HEK293 (cell line): ENCODE measurements around the gene MOGAT3.

ENCODE experiments used
- CTCF ChIA-PET: fragments of 350-600 bp; formaldehyde crosslinking; extraction: SDS; loops from one replicate; lab custom pipeline; 2021; ENCODE audit warnings: antibody characterized with exemption; lab: Yijun Ruan, JAX
- POLR2A ChIA-PET: fragments of 300-600 bp; formaldehyde crosslinking; extraction: SDS; loops from one replicate; lab custom pipeline; 2020; ENCODE audit warnings: antibody characterized with exemption, inconsistent platforms; lab: Yijun Ruan, JAX
- H3K27ac ChIP-seq: fragments of 200-500 bp; sonication (Bioruptor generic); 2 replicates; pipeline ENCODE4 v1.5.1; 2014; ENCODE audit warnings: low read depth, low read length, control low read depth, inconsistent platforms; ENCODE audit errors: extremely low read depth
- H3K36me3 ChIP-seq, 2 experiments: fragments of 200-500 bp in 1 of 2; sonication (Bioruptor generic) in 1 of 2; 1 replicate in 1 of 2; 2 replicates in 1 of 2; pipeline ENCODE4 v1.5.1; 2014 to 2017; ENCODE audit warnings: inconsistent platforms in 2 of 2, low read length in 2 of 2; ENCODE audit not compliant: control insufficient read depth in 2 of 2, insufficient read depth in 1 of 2
- H3K4me1 ChIP-seq: fragments of 200-500 bp; sonication (Bioruptor generic); 2 replicates; pipeline ENCODE4 v1.5.1; 2014; ENCODE audit warnings: mild to moderate bottlenecking, low read length, inconsistent platforms; ENCODE audit not compliant: control insufficient read depth, insufficient read depth
- H3K4me3 ChIP-seq: 2 replicates; pipeline ENCODE4 v1.5.1; 2011; ENCODE audit warnings: low read depth, mild to moderate bottlenecking, control low read depth, low read length, moderate library complexity
- H3K9me3 ChIP-seq: fragments of 200-500 bp; sonication (Bioruptor generic); 2 replicates; pipeline ENCODE4 v1.5.1; 2014; ENCODE audit warnings: low read depth, low read length, inconsistent platforms; ENCODE audit not compliant: control insufficient read depth, insufficient read depth
- EGR2 ChIP-seq: fragments of 450-650 bp; formaldehyde crosslinking; IDR thresholded peaks from 2 replicates; pipeline ENCODE4 v1.5.1; 2016; ENCODE audit warnings: low read depth, missing biosample characterization, missing genetic modification characterization
- GLIS2 ChIP-seq: fragments of 450-650 bp; formaldehyde crosslinking; IDR thresholded peaks from 2 replicates; pipeline ENCODE4 v1.5.1; 2016; ENCODE audit warnings: missing biosample characterization, missing genetic modification characterization
- ZNF121 ChIP-seq: fragments of 450-650 bp; formaldehyde crosslinking; IDR thresholded peaks from 2 replicates; pipeline ENCODE4 v1.5.1; 2016; ENCODE audit warnings: missing biosample characterization, missing genetic modification characterization
- ZNF391 ChIP-seq: fragments of 450-650 bp; formaldehyde crosslinking; IDR thresholded peaks from 2 replicates; pipeline ENCODE4 v1.5.1; 2016; ENCODE audit warnings: low read depth, missing biosample characterization, missing genetic modification characterization, borderline replicate concordance
- ZNF530 ChIP-seq: fragments of 450-650 bp; formaldehyde crosslinking; IDR thresholded peaks from 2 replicates; pipeline ENCODE4 v1.5.1; 2016; ENCODE audit warnings: low read depth, missing biosample characterization, missing genetic modification characterization
- ZNF658 ChIP-seq: fragments of 450-650 bp; formaldehyde crosslinking; IDR thresholded peaks from 2 replicates; pipeline ENCODE4; 2016; ENCODE audit warnings: missing biosample characterization, missing genetic modification characterization
- ZNF660 ChIP-seq: fragments of 450-650 bp; IDR thresholded peaks from 2 replicates; pipeline ENCODE4 v1.5.1; 2018; ENCODE audit warnings: missing biosample characterization, mild to moderate bottlenecking, missing genetic modification characterization
- TF ChIP-seq, protein P1 (sequence below): fragments of 450-650 bp; formaldehyde crosslinking; IDR thresholded peaks from 2 replicates; pipeline ENCODE4 v1.5.1; 2016; ENCODE audit warnings: missing biosample characterization, missing genetic modification characterization
- TF ChIP-seq, protein P2 (sequence below): fragments of 450-650 bp; formaldehyde crosslinking; IDR thresholded peaks from 2 replicates; pipeline ENCODE4 v1.5.1; 2016; ENCODE audit warnings: missing biosample characterization, missing genetic modification characterization
- TF ChIP-seq, protein P3 (sequence below): fragments of 450-650 bp; formaldehyde crosslinking; IDR thresholded peaks from 2 replicates; pipeline ENCODE4 v1.5.1; 2016; ENCODE audit warnings: missing biosample characterization, missing genetic modification characterization
- TF ChIP-seq, protein P4 (sequence below): fragments of 450-650 bp; formaldehyde crosslinking; IDR thresholded peaks from 2 replicates; pipeline ENCODE4 v1.5.1; 2017; ENCODE audit warnings: missing biosample characterization, missing genetic modification characterization

Gene MOGAT3

DNA sequence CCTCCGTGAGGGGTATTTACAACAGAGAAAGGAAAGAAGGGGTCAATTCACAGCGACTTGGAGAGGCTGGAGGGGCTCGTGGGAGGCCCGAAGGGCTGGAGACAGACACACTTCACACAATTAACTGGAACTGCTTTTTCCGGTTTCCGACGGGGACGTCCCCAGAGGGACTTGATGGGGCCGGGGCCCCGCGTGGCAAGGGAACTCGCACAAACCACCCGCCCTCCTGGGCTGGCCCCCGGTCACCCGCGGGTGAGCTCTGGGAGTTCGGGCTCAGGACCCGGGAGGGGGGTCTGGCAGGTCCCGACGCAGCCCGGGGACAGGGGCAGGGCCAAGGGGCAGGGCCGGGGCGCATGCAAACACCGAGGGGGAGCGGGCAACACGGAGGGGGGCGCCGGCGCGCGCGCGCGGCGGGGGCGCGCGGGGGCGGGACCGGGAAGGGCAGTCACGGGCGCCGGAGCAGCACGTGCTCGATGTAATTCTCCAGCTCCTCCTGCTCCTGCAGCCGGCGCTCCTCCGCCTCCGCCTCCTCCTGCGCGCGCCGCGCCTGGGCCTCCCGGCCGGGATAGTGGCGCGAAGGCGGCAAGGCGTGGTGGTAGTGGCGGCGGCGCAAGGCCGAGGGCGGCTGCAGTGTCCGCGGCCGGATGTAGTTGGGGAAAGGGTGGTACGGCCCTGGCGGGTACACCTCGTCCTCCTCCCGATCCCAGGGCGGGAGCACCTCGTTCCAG lies 38.1 kb downstream of the MOGAT3 start (continued):
- TF ChIP-seq, protein P1, sequence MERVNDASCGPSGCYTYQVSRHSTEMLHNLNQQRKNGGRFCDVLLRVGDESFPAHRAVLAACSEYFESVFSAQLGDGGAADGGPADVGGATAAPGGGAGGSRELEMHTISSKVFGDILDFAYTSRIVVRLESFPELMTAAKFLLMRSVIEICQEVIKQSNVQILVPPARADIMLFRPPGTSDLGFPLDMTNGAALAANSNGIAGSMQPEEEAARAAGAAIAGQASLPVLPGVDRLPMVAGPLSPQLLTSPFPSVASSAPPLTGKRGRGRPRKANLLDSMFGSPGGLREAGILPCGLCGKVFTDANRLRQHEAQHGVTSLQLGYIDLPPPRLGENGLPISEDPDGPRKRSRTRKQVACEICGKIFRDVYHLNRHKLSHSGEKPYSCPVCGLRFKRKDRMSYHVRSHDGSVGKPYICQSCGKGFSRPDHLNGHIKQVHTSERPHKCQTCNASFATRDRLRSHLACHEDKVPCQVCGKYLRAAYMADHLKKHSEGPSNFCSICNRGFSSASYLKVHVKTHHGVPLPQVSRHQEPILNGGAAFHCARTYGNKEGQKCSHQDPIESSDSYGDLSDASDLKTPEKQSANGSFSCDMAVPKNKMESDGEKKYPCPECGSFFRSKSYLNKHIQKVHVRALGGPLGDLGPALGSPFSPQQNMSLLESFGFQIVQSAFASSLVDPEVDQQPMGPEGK (tag by site-specific recombination): 0 out of 2 replicates have a peak, but pooled peaks have one; percentile 51
- peak; percentile 85 for TF ChIP-seq GLIS2
- no peak for TF ChIP-seq ZNF530 (tag by site-specific recombination)
- TF ChIP-seq ZNF658 (tag by site-specific recombination): no peak
- TF ChIP-seq ZNF660 (tag by site-specific recombination): peak; percentile 26; the same call in 1 of the 2 replicates

DNA sequence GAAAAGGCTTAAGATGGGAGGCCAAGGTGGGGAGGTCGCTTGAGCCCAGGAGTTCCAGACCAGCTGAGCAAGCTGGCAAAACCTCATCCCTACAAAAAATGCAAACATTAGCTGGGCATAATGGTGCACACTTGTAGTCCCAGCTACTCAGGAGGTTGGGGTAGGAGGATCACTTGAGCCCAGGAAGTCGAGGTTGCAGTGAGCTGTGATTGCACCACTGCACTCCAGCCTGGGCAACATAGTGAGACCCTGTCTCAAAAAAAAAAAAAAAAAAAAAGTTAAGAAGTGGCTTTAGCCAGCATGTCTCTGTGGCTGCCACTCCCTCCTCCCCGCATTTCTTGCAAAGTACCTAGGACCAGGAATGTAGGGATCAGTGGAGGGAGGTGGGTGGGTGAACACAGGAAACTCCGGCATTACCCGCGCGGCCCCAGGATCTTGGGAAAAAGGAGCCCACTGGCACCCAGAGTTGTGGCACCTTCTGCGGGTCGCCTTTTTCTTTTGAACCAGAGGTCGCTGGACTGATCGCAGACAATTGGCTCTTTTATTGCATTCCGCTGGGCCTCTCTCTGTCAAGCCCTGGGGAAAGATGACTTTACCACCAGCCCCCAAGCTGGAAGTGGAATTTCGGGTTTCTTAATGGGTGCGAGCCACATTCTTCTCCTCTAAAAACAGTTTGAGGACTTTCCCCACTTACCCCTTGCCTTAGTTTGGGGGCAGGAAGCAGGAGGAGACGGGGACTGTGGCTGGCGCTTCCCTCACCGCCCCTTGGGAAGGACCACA lies 39.0 kb downstream of the MOGAT3 start:
- POLR2A ChIA-PET: interaction anchor here (0.8 kb wide), 2 partner anchors 20 to 42 kb away, joined by 3 read pairs; no protein-coding TSS in a partner anchor
- no peaks in the 10 kb centered on the region for H3K9me3 ChIP-seq
- TF ChIP-seq, protein P2, sequence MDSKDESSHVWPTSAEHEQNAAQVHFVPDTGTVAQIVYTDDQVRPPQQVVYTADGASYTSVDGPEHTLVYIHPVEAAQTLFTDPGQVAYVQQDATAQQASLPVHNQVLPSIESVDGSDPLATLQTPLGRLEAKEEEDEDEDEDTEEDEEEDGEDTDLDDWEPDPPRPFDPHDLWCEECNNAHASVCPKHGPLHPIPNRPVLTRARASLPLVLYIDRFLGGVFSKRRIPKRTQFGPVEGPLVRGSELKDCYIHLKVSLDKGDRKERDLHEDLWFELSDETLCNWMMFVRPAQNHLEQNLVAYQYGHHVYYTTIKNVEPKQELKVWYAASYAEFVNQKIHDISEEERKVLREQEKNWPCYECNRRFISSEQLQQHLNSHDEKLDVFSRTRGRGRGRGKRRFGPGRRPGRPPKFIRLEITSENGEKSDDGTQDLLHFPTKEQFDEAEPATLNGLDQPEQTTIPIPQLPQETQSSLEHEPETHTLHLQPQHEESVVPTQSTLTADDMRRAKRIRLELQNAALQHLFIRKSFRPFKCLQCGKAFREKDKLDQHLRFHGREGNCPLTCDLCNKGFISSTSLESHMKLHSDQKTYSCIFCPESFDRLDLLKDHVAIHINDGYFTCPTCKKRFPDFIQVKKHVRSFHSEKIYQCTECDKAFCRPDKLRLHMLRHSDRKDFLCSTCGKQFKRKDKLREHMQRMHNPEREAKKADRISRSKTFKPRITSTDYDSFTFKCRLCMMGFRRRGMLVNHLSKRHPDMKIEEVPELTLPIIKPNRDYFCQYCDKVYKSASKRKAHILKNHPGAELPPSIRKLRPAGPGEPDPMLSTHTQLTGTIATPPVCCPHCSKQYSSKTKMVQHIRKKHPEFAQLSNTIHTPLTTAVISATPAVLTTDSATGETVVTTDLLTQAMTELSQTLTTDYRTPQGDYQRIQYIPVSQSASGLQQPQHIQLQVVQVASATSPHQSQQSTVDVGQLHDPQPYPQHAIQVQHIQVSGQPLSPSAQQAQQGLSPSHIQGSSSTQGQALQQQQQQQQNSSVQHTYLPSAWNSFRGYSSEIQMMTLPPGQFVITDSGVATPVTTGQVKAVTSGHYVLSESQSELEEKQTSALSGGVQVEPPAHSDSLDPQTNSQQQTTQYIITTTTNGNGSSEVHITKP (tag by site-specific recombination): peak; percentile 80
- TF ChIP-seq, protein P3, sequence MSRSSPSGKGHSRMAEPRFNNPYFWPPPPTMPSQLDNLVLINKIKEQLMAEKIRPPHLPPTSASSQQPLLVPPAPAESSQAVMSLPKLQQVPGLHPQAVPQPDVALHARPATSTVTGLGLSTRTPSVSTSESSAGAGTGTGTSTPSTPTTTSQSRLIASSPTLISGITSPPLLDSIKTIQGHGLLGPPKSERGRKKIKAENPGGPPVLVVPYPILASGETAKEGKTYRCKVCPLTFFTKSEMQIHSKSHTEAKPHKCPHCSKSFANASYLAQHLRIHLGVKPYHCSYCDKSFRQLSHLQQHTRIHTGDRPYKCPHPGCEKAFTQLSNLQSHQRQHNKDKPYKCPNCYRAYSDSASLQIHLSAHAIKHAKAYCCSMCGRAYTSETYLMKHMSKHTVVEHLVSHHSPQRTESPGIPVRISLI: peak; percentile 59; the same call in 1 of the 2 replicates
- TF ChIP-seq ZNF391: no peak
- TF ChIP-seq ZNF121 (tag by site-specific recombination): peak; percentile 99
- TF ChIP-seq, all 188 proteins: peak for 3
- CTCF ChIA-PET: interaction anchor here (1.3 kb wide), 1 partner anchor 18 kb away, joined by 8 read pairs; no protein-coding TSS in a partner anchor
- Histone ChIP-seq H3K27ac (no peak overlapping the region), H3K36me3 (peaks cover 3 to 17% of the 10 kb centered on the region in 2 experiments; a peak in 2 of 3 replicates), H3K4me1 (peaks cover 14% of the 10 kb centered on the region), H3K4me3 (no peak overlapping the region)

DNA sequence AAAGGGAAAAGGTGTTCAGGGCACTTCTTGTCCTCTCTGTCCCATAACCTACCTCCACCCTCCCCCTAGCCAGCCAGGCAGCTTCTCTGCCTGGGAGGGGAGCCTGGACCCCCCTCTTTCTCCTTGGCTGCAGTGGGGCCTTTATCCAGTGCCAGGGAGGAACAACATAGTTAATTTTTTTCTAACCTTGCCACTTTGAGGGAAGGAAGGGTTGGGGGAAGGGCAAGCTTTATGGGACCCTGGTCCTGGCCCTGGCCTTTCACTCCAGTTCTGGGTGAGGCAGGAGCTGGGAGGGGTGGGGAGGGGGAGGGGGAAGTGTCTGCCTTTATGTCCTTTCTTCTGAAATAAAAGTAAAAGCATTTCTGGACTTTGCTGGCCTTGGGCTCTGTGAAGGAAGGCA lies 39.9 kb downstream of the MOGAT3 start:
- peaks cover 3 to 17% of the 10 kb centered on the region in 2 experiments; a peak in 2 of 3 replicates for H3K36me3 ChIP-seq
- no peaks in the 10 kb centered on the region for H3K9me3 ChIP-seq
- H3K27ac ChIP-seq: no peak overlapping the region
- ChIA-PET CTCF (interaction anchor here (1.3 kb wide), 1 partner anchor 17 kb away, joined by 8 read pairs; no protein-coding TSS in a partner anchor), POLR2A (interaction anchor here (0.6 kb wide), 3 partner anchors 23 to 271 kb away, joined by 3 to 4 read pairs (median 3); no protein-coding TSS in a partner anchor)
- no peak overlapping the region for H3K4me3 ChIP-seq
- TF ChIP-seq, protein P4, sequence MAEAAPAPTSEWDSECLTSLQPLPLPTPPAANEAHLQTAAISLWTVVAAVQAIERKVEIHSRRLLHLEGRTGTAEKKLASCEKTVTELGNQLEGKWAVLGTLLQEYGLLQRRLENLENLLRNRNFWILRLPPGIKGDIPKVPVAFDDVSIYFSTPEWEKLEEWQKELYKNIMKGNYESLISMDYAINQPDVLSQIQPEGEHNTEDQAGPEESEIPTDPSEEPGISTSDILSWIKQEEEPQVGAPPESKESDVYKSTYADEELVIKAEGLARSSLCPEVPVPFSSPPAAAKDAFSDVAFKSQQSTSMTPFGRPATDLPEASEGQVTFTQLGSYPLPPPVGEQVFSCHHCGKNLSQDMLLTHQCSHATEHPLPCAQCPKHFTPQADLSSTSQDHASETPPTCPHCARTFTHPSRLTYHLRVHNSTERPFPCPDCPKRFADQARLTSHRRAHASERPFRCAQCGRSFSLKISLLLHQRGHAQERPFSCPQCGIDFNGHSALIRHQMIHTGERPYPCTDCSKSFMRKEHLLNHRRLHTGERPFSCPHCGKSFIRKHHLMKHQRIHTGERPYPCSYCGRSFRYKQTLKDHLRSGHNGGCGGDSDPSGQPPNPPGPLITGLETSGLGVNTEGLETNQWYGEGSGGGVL (tag by site-specific recombination): peak; percentile 37; the same call in 1 of the 2 replicates
- no peak for TF ChIP-seq EGR2 (tag by site-specific recombination)
- peaks cover 11% of the 10 kb centered on the region for H3K4me1 ChIP-seq
